AG09309 (cell line): ENCODE data around the gene FRAT2.

ENCODE experiments used
- DNase-seq: peaks from one replicate; pipeline ENCODE4 v3.0.0-alpha.2; 2010; ENCODE audit warnings: low read depth
- H3K4me3 ChIP-seq: 2 replicates; pipeline ENCODE4 v1.5.1; 2011; ENCODE audit warnings: mild to moderate bottlenecking, low read depth, low read length, moderate library complexity; ENCODE audit not compliant: control insufficient read depth
- CTCF ChIP-seq: IDR thresholded peaks from 2 replicates; pipeline ENCODE4 v1.5.1; 2011; ENCODE audit warnings: mild to moderate bottlenecking, low read depth, low read length, inconsistent platforms; ENCODE audit not compliant: insufficient read depth, control insufficient read depth; ENCODE audit errors: missing control alignments

Gene FRAT2

GRCh38 chr10:97365761-97366351 lies 31.3 kb upstream of the FRAT2 start:
- no peak for DNase-seq
- no peak for TF ChIP-seq CTCF
- no peak overlapping the region for H3K4me3 ChIP-seq

- no peak for DNase-seq
- no peak for TF ChIP-seq CTCF
- no peak overlapping the region for H3K4me3 ChIP-seq
Measured at GRCh38 chr10:97363071-97363470, 28.5 kb upstream of the FRAT2 start.

GRCh38 chr10:97362310-97363033 lies 27.9 kb upstream of the FRAT2 start:
- DNase-seq = no peak
- no peak overlapping the region for H3K4me3 ChIP-seq
- no peak for TF ChIP-seq CTCF

- H3K4me3 ChIP-seq = no peak overlapping the region
- no peak for DNase-seq
- TF ChIP-seq CTCF = no peak
Measured at GRCh38 chr10:97361537-97361901, 27.0 kb upstream of the FRAT2 start.

- TF ChIP-seq CTCF = no peak
- DNase-seq = no peak
- no peak overlapping the region for H3K4me3 ChIP-seq
Measured at GRCh38 chr10:97360705-97361536, 26.4 kb upstream of the FRAT2 start.

GRCh38 chr10:97358781-97359180 lies 24.3 kb upstream of the FRAT2 start:
- H3K4me3 ChIP-seq = no peak overlapping the region
- no peak for TF ChIP-seq CTCF
- no peak for DNase-seq
